Retinal pigment epithelial cell (primary cell): ENCODE measurements around the gene NNAT.

Experiments used
- DNase-seq: peaks from one replicate; pipeline ENCODE4 v3.0.0-alpha.2; 2010; ENCODE audit warnings: low read depth
- H3K4me3 ChIP-seq: 2 replicates; pipeline ENCODE4 v1.5.1; 2011; ENCODE audit warnings: mild to moderate bottlenecking, low read length, control low read depth, moderate library complexity
- TF ChIP-seq, protein P1 (sequence below): conservative IDR thresholded peaks from 2 replicates; pipeline ENCODE4 v1.5.1; 2011; ENCODE audit warnings: low read depth, low read length, control low read depth, inconsistent platforms

NNAT gene

DNA sequence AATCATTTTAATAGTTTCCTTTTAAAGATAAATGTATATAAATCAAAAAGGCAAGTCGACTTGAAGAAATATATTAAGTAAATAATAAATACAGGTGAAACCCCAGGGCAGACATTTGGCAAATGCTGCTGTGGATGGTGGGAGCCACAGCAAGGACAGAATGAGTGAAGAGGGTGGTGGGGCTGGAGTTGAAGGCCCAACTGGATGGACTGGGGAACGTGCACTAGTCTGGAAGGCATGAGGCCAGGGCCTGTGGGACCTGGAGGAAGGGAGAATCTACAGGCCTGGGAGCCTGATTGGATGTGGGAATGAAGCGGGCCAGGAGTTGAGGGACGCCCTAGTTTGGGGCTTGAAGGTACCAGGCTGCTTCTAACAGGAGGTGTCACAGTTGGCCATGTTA is 37.3 kb downstream of the NNAT start:
- DNase-seq: no peak
- TF ChIP-seq, protein P1, sequence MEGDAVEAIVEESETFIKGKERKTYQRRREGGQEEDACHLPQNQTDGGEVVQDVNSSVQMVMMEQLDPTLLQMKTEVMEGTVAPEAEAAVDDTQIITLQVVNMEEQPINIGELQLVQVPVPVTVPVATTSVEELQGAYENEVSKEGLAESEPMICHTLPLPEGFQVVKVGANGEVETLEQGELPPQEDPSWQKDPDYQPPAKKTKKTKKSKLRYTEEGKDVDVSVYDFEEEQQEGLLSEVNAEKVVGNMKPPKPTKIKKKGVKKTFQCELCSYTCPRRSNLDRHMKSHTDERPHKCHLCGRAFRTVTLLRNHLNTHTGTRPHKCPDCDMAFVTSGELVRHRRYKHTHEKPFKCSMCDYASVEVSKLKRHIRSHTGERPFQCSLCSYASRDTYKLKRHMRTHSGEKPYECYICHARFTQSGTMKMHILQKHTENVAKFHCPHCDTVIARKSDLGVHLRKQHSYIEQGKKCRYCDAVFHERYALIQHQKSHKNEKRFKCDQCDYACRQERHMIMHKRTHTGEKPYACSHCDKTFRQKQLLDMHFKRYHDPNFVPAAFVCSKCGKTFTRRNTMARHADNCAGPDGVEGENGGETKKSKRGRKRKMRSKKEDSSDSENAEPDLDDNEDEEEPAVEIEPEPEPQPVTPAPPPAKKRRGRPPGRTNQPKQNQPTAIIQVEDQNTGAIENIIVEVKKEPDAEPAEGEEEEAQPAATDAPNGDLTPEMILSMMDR: no peak
- H3K4me3 ChIP-seq: no peak overlapping the region

DNA sequence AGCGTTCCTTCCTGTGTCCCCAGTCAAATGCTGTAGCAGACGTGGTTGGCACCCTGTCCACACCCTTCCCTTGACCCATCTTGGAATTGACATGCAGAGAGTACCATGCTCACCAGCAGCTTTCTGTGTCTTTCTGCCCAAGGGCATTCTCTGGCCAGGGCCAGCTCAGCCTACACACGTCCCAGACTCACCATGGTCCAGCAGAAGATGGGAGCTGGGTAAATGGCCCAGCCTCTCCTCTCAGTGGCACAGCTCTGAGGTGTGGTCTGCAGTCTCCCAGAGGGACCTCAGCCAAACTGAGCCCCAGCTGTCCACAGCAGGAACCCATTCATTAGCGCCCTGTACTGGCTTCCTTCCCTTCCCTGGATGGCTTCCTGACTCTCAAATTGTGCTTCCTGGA is 37.7 kb downstream of the NNAT start:
- TF ChIP-seq, protein P1: no peak
- no peak for DNase-seq
- no peak overlapping the region for H3K4me3 ChIP-seq

DNA sequence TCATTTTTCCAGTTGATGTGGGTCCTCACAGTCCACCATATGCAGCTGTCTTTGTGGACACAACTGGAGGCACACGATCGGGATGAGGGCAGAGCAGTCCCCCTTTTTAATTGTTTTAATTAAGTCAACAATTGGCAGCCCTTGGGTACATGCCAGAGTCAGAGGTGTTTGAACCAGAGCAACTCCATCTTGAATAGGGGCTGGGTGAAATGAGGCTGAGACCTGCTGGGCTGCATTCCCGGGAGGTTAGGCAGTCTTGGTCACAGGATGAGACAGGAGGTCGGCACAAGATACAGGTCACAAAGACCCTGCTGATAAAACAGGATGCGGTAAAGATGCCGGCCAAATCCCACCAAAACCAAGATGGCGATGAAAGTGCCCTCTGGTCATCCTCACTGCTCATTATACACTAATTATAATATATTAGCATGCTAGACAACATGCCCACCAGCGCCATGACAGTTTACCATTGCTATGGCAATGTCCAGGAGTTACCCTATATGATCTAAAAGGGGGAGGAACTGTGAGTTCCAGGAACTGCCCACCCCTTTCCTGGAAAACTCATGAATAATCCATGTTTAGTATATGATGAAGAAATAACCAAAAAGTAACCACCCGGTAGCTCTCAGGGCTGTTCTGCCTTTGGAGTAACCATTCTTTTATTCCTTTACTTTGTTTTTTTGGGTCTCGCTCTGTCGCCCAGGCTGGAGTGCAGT is 38.4 kb downstream of the NNAT start:
- TF ChIP-seq, protein P1: no peak
- no peak for DNase-seq

DNA sequence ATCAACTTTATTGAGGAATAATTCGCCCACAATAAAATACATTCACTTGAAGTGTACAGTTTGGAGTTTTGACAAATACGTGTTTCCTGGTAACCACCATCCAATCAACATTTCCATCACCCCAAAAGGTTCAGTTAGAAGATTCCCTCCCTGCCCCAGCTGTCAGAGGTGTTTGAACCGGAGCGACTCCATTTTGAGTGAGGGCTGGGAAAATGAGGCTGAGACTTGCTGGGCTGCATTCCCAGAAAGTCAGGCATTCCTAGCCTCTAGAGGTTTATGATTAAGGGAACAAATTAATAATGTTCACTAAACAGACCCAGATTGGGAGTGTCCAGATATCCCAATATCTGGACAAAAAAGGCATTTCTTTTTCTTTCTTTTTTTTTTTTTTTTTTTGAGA is 39.6 kb downstream of the NNAT start:
- H3K4me3 ChIP-seq: no peak overlapping the region
- TF ChIP-seq, protein P1: no peak
- DNase-seq: no peak

More for the DNA sequence above, 38.4 kb downstream of the NNAT start:
- no peak overlapping the region for H3K4me3 ChIP-seq

DNA sequence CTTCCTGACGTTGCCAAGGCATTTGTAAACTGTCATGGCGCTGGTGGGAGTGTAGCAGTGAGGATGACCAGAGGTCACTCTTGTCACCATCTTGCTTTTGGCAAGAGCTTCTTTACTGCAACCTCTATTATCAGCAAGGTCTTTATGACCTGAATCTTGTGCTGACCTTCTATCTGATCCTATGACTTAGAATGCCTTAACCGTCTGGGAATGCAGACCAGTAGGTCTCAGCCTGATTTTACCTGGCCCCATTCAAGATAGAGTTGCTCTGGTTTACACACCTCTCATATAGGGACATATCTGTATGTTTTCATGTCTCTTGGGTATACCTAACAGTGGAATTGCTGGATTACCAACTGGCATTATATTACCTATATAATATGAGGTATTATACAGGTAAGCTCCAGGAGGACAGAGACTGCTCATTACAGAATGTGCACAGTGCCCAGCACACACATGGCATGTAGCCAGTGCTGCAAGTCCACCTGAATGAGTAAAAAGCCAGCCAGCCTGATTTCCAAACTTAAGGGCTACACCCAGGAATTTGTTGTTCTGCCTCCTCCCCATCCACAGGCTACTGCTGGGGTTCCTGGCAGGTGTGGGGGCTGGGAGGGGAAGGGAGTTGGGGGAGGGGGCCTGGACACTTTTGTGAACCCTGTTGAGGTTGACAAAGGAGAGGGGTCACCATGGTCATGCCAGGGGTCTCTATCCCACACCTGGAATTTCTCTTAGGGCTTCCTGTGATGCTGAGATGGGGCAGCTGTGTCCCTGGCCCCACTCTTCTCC is 41.8 kb downstream of the NNAT start:
- H3K4me3 ChIP-seq: no peak overlapping the region
- TF ChIP-seq, protein P1: no peak
- DNase-seq: no peak

DNA sequence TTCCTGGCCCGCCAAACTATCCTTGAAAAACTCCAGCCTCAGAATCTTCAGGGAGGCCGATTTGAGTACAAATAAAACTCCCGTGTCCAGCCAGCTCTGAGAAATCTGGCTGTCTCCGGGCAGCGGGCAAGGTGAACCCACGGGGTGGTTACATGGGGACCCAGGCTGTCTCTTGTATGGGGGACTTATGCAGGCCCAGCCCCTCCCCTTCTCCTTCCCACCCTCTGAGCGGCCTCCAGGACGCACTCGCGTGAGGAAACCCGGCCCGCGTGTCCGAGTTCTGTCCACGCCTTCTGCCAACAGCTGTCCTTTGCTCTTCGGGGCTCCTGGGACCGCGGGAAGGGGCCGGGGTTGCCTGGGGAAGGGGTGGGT is 43.0 kb downstream of the NNAT start:
- H3K4me3 ChIP-seq: no peak overlapping the region
- TF ChIP-seq, protein P1: no peak
- no peak for DNase-seq
